GM06990 (cell line): Measurements from ENCODE around the gene FAM13C.
A peak's percentile ranks its signal among the peaks of the same experiment; 100 is the strongest.
"Not testable (repeated sequence)": the region's sequence is repeated elsewhere in the genome, so short reads cannot be mapped to it uniquely, and the experiment has no call there.

Source experiments
- DNase-seq: peaks from one replicate; pipeline ENCODE4 v3.0.0-alpha.2; 2011; ENCODE audit not compliant: insufficient read length; ENCODE audit errors: extremely low read depth
- H3K27me3 ChIP-seq: replicated peaks from 2 replicates; pipeline ENCODE4 v1.6.0; 2011; ENCODE audit warnings: low read length; ENCODE audit not compliant: control insufficient read depth, insufficient read depth
- H3K36me3 ChIP-seq: 2 replicates; pipeline ENCODE4 v1.5.1; 2011; ENCODE audit warnings: low read length; ENCODE audit not compliant: control insufficient read depth, insufficient read depth
- H3K4me3 ChIP-seq: replicated peaks from 2 replicates; pipeline ENCODE4 v1.5.1; 2011; ENCODE audit warnings: low read depth, mild to moderate bottlenecking, control low read depth, low read length
- CTCF ChIP-seq: IDR thresholded peaks from 2 replicates; pipeline ENCODE4 v1.5.1; 2011; ENCODE audit warnings: low read length, control low read depth, mild to moderate bottlenecking, inconsistent platforms; ENCODE audit not compliant: insufficient read depth, poor library complexity, severe bottlenecking

The FAM13C gene

GRCh38 chr10:59242991-59243390, 119.4 kb downstream of the FAM13C start:
- no peaks in the 10 kb centered on the region for H3K36me3 ChIP-seq
- H3K27me3 ChIP-seq, result no peaks in the 10 kb centered on the region
- no peak for DNase-seq
- H3K4me3 ChIP-seq, result no peak overlapping the region
- no peak for TF ChIP-seq CTCF

- TF ChIP-seq CTCF, result no peak
- no peak overlapping the region for H3K4me3 ChIP-seq
- H3K36me3 ChIP-seq, result no peaks in the 10 kb centered on the region
- H3K27me3 ChIP-seq, result no peaks in the 10 kb centered on the region
- DNase-seq, result no peak
Measured at GRCh38 chr10:59242057-59242456, 120.3 kb downstream of the FAM13C start.

- H3K36me3 ChIP-seq, result no peaks in the 10 kb centered on the region
- H3K27me3 ChIP-seq, result no peaks in the 10 kb centered on the region
- H3K4me3 ChIP-seq, result no peak overlapping the region
- TF ChIP-seq CTCF, result peak; percentile 48
- no peak for DNase-seq
Measured at GRCh38 chr10:59240582-59241183, 121.7 kb downstream of the FAM13C start.

- DNase-seq, H3K36me3 ChIP-seq, H3K27me3 ChIP-seq, H3K4me3 ChIP-seq: not testable (repeated sequence)
Measured at GRCh38 chr10:59239108-59239507, 123.2 kb downstream of the FAM13C start.

- Histone ChIP-seq H3K4me3 (no peak overlapping the region), H3K27me3 (no peaks in the 10 kb centered on the region), H3K36me3 (no peaks in the 10 kb centered on the region)
- DNase-seq, result no peak
- TF ChIP-seq CTCF, result no peak
Measured at GRCh38 chr10:59237775-59238174, 124.6 kb downstream of the FAM13C start.

GRCh38 chr10:59236064-59236697, 126.2 kb downstream of the FAM13C start:
- no peak for DNase-seq
- no peak overlapping the region for H3K4me3 ChIP-seq
- H3K27me3 ChIP-seq, result no peaks in the 10 kb centered on the region
- TF ChIP-seq CTCF, result no peak
- H3K36me3 ChIP-seq, result no peaks in the 10 kb centered on the region
